Measurements from ENCODE around the gene CRIP2. TPM values are rescaled to one million over a fixed set of nuclear protein-coding genes. Genes with fewer than 3 reads are reported as not detected.
A peak's percentile ranks its signal among the peaks of the same experiment; 100 is the strongest.

Gene CRIP2
- total and polyA plus RNA-seq, 2 of the 8 experiments (the other 6 are each of a cell fraction or from before 2014, with no cell fraction given), result 4.2 to 13.5 TPM

DNA sequence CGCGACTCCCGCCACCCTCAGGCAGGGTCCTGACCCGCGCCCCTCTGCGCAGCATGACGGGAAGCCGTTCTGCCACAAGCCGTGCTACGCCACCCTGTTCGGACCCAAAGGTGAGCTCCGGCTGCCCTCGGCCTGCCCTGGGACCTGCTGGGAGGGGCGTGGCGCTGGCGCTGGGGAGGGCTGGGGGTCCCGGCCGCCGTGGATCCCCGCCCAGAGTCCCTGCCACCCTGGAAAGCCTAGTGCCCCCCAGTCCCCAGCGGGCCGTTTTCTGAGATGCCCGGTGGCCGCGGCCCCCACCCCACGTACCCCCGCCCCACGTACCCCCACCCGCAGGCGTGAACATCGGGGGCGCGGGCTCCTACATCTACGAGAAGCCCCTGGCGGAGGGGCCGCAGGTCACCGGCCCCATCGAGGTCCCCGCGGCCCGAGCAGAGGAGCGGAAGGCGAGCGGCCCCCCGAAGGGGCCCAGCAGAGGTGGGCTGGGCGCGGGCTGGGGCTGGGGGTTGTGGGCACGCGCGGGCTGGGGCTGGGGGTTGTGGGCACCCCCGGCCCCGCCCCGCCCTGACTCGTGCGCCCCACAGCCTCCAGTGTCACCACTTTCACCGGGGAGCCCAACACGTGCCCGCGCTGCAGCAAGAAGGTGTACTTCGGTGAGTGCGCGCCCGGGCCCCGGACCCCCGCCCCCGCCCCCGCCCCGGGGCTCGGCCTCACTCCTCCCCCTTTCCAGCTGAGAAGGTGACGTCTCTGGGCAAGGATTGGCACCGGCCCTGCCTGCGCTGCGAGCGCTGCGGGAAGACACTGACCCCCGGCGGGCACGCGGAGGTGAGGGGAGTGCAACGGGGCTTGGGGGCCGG lies 4.0 kb downstream of the CRIP2 start:
- POLR2A ChIA-PET (ENCODE audit: partially characterized antibody), result no interaction called here
- Histone ChIP-seq H3K4me2 (ENCODE audit: insufficient read depth in 1 of 2, low read depth in 2 of 2, low read length in 2 of 2) (peak overlapping the region; percentile 58 to 72; a peak in 3 of 4 replicates), H3K36me3 (ENCODE audit: control insufficient read depth in 2 of 4, insufficient read depth in 4 of 4, low read length in 3 of 4) (peaks cover 0 to 3% (median 0%) of the 10 kb centered on the region in 4 experiments; a peak in 1 of 8 replicates), H3K14ac (ENCODE audit: insufficient read length) (no peak overlapping the region), H3K18ac (ENCODE audit: extremely low read depth, low read length) (no peak overlapping the region), H4K20me1 (replicated peaks in 1 of 2; ENCODE audit: control insufficient read depth in 1 of 2, insufficient read depth in 2 of 2, low read length in 2 of 2) (peaks cover 4 to 10% of the 10 kb centered on the region in 2 experiments), H3K4ac (replicated peaks; ENCODE audit: insufficient read length, low read depth, low read length) (no peak overlapping the region), H3K79me2 (ENCODE audit: control insufficient read depth in 1 of 2, insufficient read depth in 2 of 2, low read length in 2 of 2) (no peaks in the 10 kb centered on the region), H3K9me3 (ENCODE audit: insufficient read depth in 2 of 2, low read depth in 1 of 2, low read length in 1 of 2) (no peaks in the 10 kb centered on the region), H3K27ac (ENCODE audit: low read depth, low read length) (no peak overlapping the region), H3K9ac (replicated peaks in 1 of 4; ENCODE audit: extremely low read depth in 1 of 4, low read depth in 3 of 4, low read length in 3 of 4) (no peak overlapping the region), H2BK120ac (replicated peaks; ENCODE audit: low read depth, low read length) (no peak overlapping the region), H3K4me1 (replicated peaks in 1 of 4; ENCODE audit: control insufficient read depth in 3 of 4, insufficient read depth in 4 of 4, low read length in 3 of 4) (peaks cover 0 to 50% (median 32%) of the 10 kb centered on the region in 4 experiments; a peak in 6 of 7 replicates), H4K8ac (ENCODE audit: extremely low read depth, insufficient read depth, low read length) (no peak overlapping the region), H4K91ac (replicated peaks; ENCODE audit: insufficient read length, low read length) (no peak overlapping the region), H3K56ac (replicated peaks; ENCODE audit: insufficient read length, low read depth, low read length) (no peak overlapping the region), H2BK12ac (ENCODE audit: low read depth, low read length) (no peak overlapping the region), H4K5ac (ENCODE audit: insufficient read length, low read depth, low read length) (no peak overlapping the region), H2AFZ (ENCODE audit: low read length) (no peak overlapping the region), H2BK5ac (ENCODE audit: low read depth, low read length) (no peak overlapping the region), H3K27me3 (replicated peaks in 1 of 4; ENCODE audit: control insufficient read depth in 3 of 4, extremely low read depth in 1 of 4, insufficient read depth in 3 of 4, low read length in 3 of 4) (peaks cover 54 to 89% (median 76%) of the 10 kb centered on the region in 4 experiments), H3K4me3 (ENCODE audit: extremely low read depth in 1 of 4, insufficient read depth in 2 of 4, low read depth in 3 of 4, low read length in 4 of 4) (peak overlapping the region in 1 of 4 experiments; percentile 53; a peak in 2 of 8 replicates), H2BK20ac (ENCODE audit: low read length) (no peak overlapping the region), H3K23ac (ENCODE audit: insufficient read length) (no peak overlapping the region), H2AK5ac (ENCODE audit: low read depth, low read length) (no peak overlapping the region), H3K79me1 (ENCODE audit: low read depth, low read length) (no peaks in the 10 kb centered on the region), H2BK15ac (ENCODE audit: low read length) (no peak overlapping the region), H3K23me2 (ENCODE audit: low read depth, low read length) (peaks cover 15% of the 10 kb centered on the region; the same call in 1 of the 2 replicates)
- 11% methylated on average over 15 of the region's 81 CpGs; no CpG with 5 or more reads in 1 of the 2 experiments for WGBS, 2 experiments (ENCODE audit: extremely low coverage in 1 of 2, insufficient coverage in 1 of 2, insufficient read length in 1 of 2, insufficient replicate concordance in 2 of 2, low coverage in 1 of 2, low lambda C conversion rate in 2 of 2, missing lambda C conversion rate in 1 of 2)
- DNase-seq (ENCODE audit: low read depth in 1 of 2, low spot score in 2 of 2) (no peak), FAIRE-seq (no peak)
- CTCF ChIA-PET (ENCODE audit: partially characterized antibody), result interaction anchor here (0.5 to 1.7 kb wide), 5 partner anchors 11 to 102 kb away, joined by 3 to 6 read pairs (median 3); no protein-coding TSS in a partner anchor
- TF ChIP-seq CBX5 (IDR thresholded peaks at IDR 0.05; ENCODE audit: low read depth, low read length), result no peak
- no peak for TF ChIP-seq HDAC2 (IDR thresholded peaks at IDR 0.05; ENCODE audit: borderline replicate concordance in 1 of 2, low read depth in 2 of 2, low read length in 2 of 2)
- TF ChIP-seq, protein P1, sequence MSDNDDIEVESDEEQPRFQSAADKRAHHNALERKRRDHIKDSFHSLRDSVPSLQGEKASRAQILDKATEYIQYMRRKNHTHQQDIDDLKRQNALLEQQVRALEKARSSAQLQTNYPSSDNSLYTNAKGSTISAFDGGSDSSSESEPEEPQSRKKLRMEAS (IDR thresholded peaks at IDR 0.05), result peak; percentile 61
- TF ChIP-seq SIRT6 (IDR thresholded peaks at IDR 0.05; ENCODE audit: low read length), result no peak
- TF ChIP-seq EZH2 (IDR thresholded peaks at IDR 0.05; ENCODE audit: low read depth, low read length, severe bottlenecking), result peak; percentile 71
- TF ChIP-seq SUZ12 (IDR thresholded peaks at IDR 0.05; ENCODE audit: low read length), result peak; percentile 49
